A549 (cell line): Measurements from ENCODE around the gene ABCC9. TPM values are rescaled to one million over a fixed set of nuclear protein-coding genes. Genes with fewer than 3 reads are reported as not detected.
"Not testable (repeated sequence)": the region's sequence is repeated elsewhere in the genome, so short reads cannot be mapped to it uniquely, and the experiment has no call there.

Experiments used
- ATAC-seq, 2 experiments: fragments of 200-7000 bp in 1 of 2; fragments of >200 bp in 1 of 2; cut with Nextera tagmentation in 1 of 2; cut with Tn5 transposase in 1 of 2; 3 replicates each; pipeline versions ENCODE4 v1.8.0 to v1.9.1; 2018 to 2020; ENCODE audit warnings: mild to moderate bottlenecking in 1 of 2, moderate library complexity in 1 of 2
- CTCF ChIA-PET: fragments of 300-600 bp; sonication (Branson Sonifier 250); formaldehyde crosslinking; extraction: SDS; loops from one replicate; lab custom pipeline; 2021; ENCODE audit warnings: antibody characterized with exemption, inconsistent platforms; lab: Yijun Ruan, JAX
- POLR2A ChIA-PET: fragments of 350-600 bp; formaldehyde crosslinking; extraction: SDS; loops from one replicate; lab custom pipeline; 2021; ENCODE audit warnings: antibody characterized with exemption, inconsistent platforms; lab: Yijun Ruan, JAX
- DNase-seq, 2 experiments: peaks; one replicate each; pipeline versions ENCODE4 v3.0.0 to v3.0.0-alpha.2; 2011 to 2016; ENCODE audit warnings: low read depth in 1 of 2, low spot score in 1 of 2
- FAIRE-seq: peaks from 2 replicates; lab custom pipeline; 2011; peaks lifted over from hg19 to GRCh38; lab: Jason Lieb, UNC
- H3K27ac ChIP-seq, 2 experiments: fragments of >200 bp; sonication (Bioruptor Twin); formaldehyde crosslinking; 3 replicates each; pipeline ENCODE4 v1.5.1; 2016 to 2017
- H3K4me1 ChIP-seq: fragments of >200 bp; sonication (Bioruptor Twin); formaldehyde crosslinking; 3 replicates; pipeline ENCODE4 v1.6.1; 2016
- H3K4me2 ChIP-seq: fragments of >200 bp; sonication (Bioruptor Twin); formaldehyde crosslinking; 3 replicates; pipeline ENCODE4 v1.6.1; 2016
- H3K4me3 ChIP-seq: fragments of >200 bp; sonication (Bioruptor Twin); formaldehyde crosslinking; 3 replicates; pipeline ENCODE4 v1.5.1; 2016
- H3K9me3 ChIP-seq: fragments of >200 bp; sonication (Bioruptor Twin); formaldehyde crosslinking; 3 replicates; pipeline ENCODE4 v1.6.1; 2016
- CBX2 ChIP-seq: fragments of 200-600 bp; sonication (generic); IDR thresholded peaks from 2 replicates; pipeline ENCODE4 v1.6.1; 2016; ENCODE audit warnings: low read depth, mild to moderate bottlenecking, borderline replicate concordance
- CBX8 ChIP-seq: fragments of 200-600 bp; sonication (generic); IDR thresholded peaks from 2 replicates; pipeline ENCODE4 v1.6.1; 2016
- CHD2 ChIP-seq: fragments of 150-350 bp; IDR thresholded peaks from 2 replicates; pipeline ENCODE4 v1.6.1; 2014; ENCODE audit warnings: low read length; ENCODE audit not compliant: partially characterized antibody
- CHD4 ChIP-seq: fragments of 200-600 bp; sonication (generic); IDR thresholded peaks from 2 replicates; pipeline ENCODE4 v1.6.1; 2016; ENCODE audit warnings: antibody characterized with exemption, mild to moderate bottlenecking, borderline replicate concordance
- CTCF ChIP-seq: fragments of >200 bp; sonication (Bioruptor Twin); formaldehyde crosslinking; IDR thresholded peaks from 3 replicates; pipeline ENCODE4 v1.5.1; 2016
- EHF ChIP-seq: fragments of 250-450 bp; sonication (Bioruptor Pico); IDR thresholded peaks from 2 replicates; pipeline ENCODE4 v1.5.0; 2020; ENCODE audit warnings: mild to moderate bottlenecking
- EHMT2 ChIP-seq: fragments of 200-600 bp; sonication (generic); IDR thresholded peaks from 2 replicates; pipeline ENCODE4 v1.6.1; 2016; ENCODE audit warnings: antibody characterized with exemption, low read depth, mild to moderate bottlenecking, moderate library complexity
- FOSL2 ChIP-seq, 2 experiments: fragments of 450-650 bp in 1 of 2; fragments of >200 bp in 1 of 2; sonication (Bioruptor Twin) in 1 of 2; formaldehyde crosslinking; IDR thresholded peaks; 2 replicates each; pipeline versions ENCODE4 v1.5.0 to v1.6.1; 2016 to 2020; ENCODE audit warnings: mild to moderate bottlenecking in 1 of 2, moderate library complexity in 1 of 2
- HDAC2 ChIP-seq: fragments of 200-600 bp; sonication (generic); IDR thresholded peaks from 2 replicates; pipeline ENCODE4 v1.6.1; 2016
- JUN ChIP-seq, 2 experiments: fragments of >200 bp; sonication (Bioruptor Twin); formaldehyde crosslinking; IDR thresholded peaks; 2 replicates in 1 of 2; 3 replicates in 1 of 2; pipeline ENCODE4 v1.6.1; 2016 to 2017
- KDM1A ChIP-seq: fragments of 200-600 bp; sonication (generic); IDR thresholded peaks from 2 replicates; pipeline ENCODE4 v1.6.1; 2016; ENCODE audit warnings: low read depth, mild to moderate bottlenecking
- NFE2L2 ChIP-seq: fragments of 150-350 bp; conservative IDR thresholded peaks from 2 replicates; pipeline ENCODE4 v1.6.1; 2014; ENCODE audit warnings: low read length
- NPAS2 ChIP-seq: fragments of 250-450 bp; sonication (Bioruptor Pico); IDR thresholded peaks from 2 replicates; pipeline ENCODE4 v1.8.0; 2022; ENCODE audit warnings: mild to moderate bottlenecking, moderate library complexity, borderline replicate concordance
- PHF8 ChIP-seq: fragments of 200-600 bp; sonication (generic); IDR thresholded peaks from 2 replicates; pipeline ENCODE4 v1.6.1; 2016; ENCODE audit warnings: low read depth, mild to moderate bottlenecking, antibody characterized with exemption, moderate library complexity, borderline replicate concordance
- POLR2AphosphoS2 ChIP-seq: conservative IDR thresholded peaks from 2 replicates; pipeline ENCODE4 v1.6.1; 2012; ENCODE audit warnings: low read length, improper control_type of control experiment, inconsistent platforms
- RCOR1 ChIP-seq: fragments of 150-350 bp; IDR thresholded peaks from 2 replicates; pipeline ENCODE4 v1.6.1; 2014; ENCODE audit warnings: antibody characterized with exemption, low read length, low read depth
- REST ChIP-seq: fragments of 200-600 bp; sonication (generic); IDR thresholded peaks from 2 replicates; pipeline ENCODE4 v1.6.1; 2016; ENCODE audit warnings: antibody characterized with exemption, mild to moderate bottlenecking, moderate library complexity
- RNF2 ChIP-seq: fragments of 200-600 bp; sonication (generic); IDR thresholded peaks from 2 replicates; pipeline ENCODE4 v1.6.1; 2016; ENCODE audit warnings: low read depth, mild to moderate bottlenecking, antibody characterized with exemption, moderate library complexity, borderline replicate concordance
- USF2 ChIP-seq: fragments of 450-650 bp; IDR thresholded peaks from 2 replicates; pipeline ENCODE4 v1.6.1; 2014; ENCODE audit warnings: antibody characterized with exemption
- ZFP36 ChIP-seq: fragments of 450-650 bp; IDR thresholded peaks from 2 replicates; pipeline ENCODE4 v1.6.1; 2014; ENCODE audit warnings: borderline replicate concordance; ENCODE audit not compliant: partially characterized antibody
- ZNF302 ChIP-seq: fragments of 250-450 bp; sonication (Bioruptor Pico); IDR thresholded peaks from 2 replicates; pipeline ENCODE4 v1.9.0; 2021; ENCODE audit warnings: inconsistent platforms, mild to moderate bottlenecking, moderate library complexity
- WGBS: methylation state at CpG from one replicate; pipeline ENCODE4 v1.1.6; 2017; ENCODE audit errors: missing lambda C conversion rate; 5-methylcytosine and 5-hydroxymethylcytosine counted together
- polyA plus RNA-seq, 4 experiments: library from polyadenylated mRNA; depleted of rRNA in 3 of 4; stranded (reverse); fragments of >200 nt; fragmentation: RNase III in 1 of 4; extraction: RNeasy Plus Mini Kit Qiagen cat#74134 plus additional on column Dnase treatment in 1 of 4; gene quantifications; 2 replicates in 3 of 4; 3 replicates in 1 of 4; pipeline ENCODE4 v1.2.3, GENCODE V29; 2011 to 2017
- TF ChIP-seq, protein P1 (sequence below): IDR thresholded peaks from 2 replicates; pipeline ENCODE4 v1.6.1; 2012

ABCC9 gene
- polyA plus RNA-seq, 2 of the 4 experiments (the other 2 are of a cell fraction), result 0.01 TPM; not detected in 1

DNA sequence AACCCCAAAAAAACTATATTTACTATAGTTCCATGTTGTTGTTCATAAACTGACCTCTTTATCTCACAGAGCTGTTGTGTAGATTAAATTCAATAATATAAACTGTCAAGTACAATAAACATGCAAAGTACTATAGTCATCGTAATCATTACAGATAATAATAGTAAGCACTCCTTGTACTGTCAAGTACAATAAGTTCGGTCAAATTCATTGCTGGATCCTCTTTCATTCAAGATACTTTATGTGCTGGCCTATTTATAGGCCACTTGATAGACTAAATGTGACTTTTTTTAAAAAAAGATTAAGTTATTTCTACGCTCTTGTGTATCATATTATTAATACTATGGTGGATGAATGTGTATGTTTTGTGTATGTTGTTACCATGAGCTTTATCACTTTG lies 127.5 kb downstream of the ABCC9 start:
- Histone ChIP-seq H3K4me3 (no peak overlapping the region), H3K27ac (no peak overlapping the region), H3K4me1 (no peaks in the 10 kb centered on the region), H3K4me2 (no peak overlapping the region), H3K9me3 (no peaks in the 10 kb centered on the region)
- DNase-seq (no peak), FAIRE-seq (no peak), ATAC-seq (no peak)
- ChIA-PET POLR2A (no interaction called here), CTCF (no interaction called here)
- no peak for TF ChIP-seq REST
- WGBS, result 55% methylated on average over 3 of the region's 3 CpGs

- no peak for DNase-seq
- POLR2A ChIA-PET, result no interaction called here
- ATAC-seq, result no peak
- Histone ChIP-seq H3K9me3 (no peaks in the 10 kb centered on the region), H3K4me2 (no peak overlapping the region)
- CTCF ChIA-PET, result no interaction called here
- no peak for FAIRE-seq
- no peak for TF ChIP-seq CHD2
- no peak for TF ChIP-seq CBX8
- no peak for TF ChIP-seq RCOR1
- no peak for TF ChIP-seq HDAC2
- TF ChIP-seq NFE2L2, result no peak
- no peak for TF ChIP-seq EHF
- TF ChIP-seq, all 56 proteins: peak for 0
- Histone ChIP-seq H3K4me1 (no peaks in the 10 kb centered on the region), H3K27ac (no peak overlapping the region), H3K4me3 (no peak overlapping the region)
These were observed 128.1 kb downstream of the ABCC9 start for GRCh38 chr12:21813125-21813524.

DNA sequence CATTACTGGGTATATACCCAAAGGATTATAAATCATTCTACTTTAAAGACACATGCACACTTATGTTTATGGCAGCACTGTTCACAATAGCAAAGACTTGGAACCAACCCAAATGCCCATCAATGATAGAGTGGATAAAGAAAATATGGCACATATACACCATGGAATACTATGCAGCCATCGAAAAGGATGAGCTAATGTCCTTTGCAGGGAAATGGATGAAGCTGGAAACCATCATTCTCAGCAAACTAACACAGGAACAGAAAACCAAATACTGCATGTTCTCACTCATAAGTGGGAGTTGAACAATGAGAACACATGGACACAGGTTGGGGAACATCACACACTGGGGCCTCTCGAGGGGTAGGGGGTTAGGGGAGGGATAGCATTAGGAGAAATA lies 128.9 kb downstream of the ABCC9 start:
- FAIRE-seq, H3K4me2 ChIP-seq, H3K27ac ChIP-seq, H3K9me3 ChIP-seq, H3K4me1 ChIP-seq, H3K4me3 ChIP-seq, ATAC-seq, CTCF ChIA-PET, DNase-seq, POLR2A ChIA-PET: not testable (repeated sequence)
- 20% methylated on average over 2 of the region's 2 CpGs for WGBS

- TF ChIP-seq CHD4 (no peak), USF2 (no peak), CTCF (no peak), PHF8 (no peak), EHF (no peak), ZFP36 (no peak), POLR2AphosphoS2 (no peak), FOSL2 (IDR thresholded peaks at IDR 0.05) (no peak), FOSL2 (CRISPR knock-in tag; IDR thresholded peaks at IDR 0.05) (no peak), RNF2 (no peak), ZNF302 (no peak), JUN (IDR thresholded peaks at IDR 0.05) (no peak), KDM1A (no peak), HDAC2 (no peak), CBX8 (no peak), NPAS2 (CRISPR knock-in tag) (no peak), EHMT2 (no peak), CBX2 (no peak)
- TF ChIP-seq, protein P1, sequence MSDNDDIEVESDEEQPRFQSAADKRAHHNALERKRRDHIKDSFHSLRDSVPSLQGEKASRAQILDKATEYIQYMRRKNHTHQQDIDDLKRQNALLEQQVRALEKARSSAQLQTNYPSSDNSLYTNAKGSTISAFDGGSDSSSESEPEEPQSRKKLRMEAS, result no peak
- H3K9me3 ChIP-seq, result no peaks in the 10 kb centered on the region
- no peak overlapping the region for H3K4me3 ChIP-seq
- ChIA-PET POLR2A (no interaction called here), CTCF (no interaction called here)
- no peak overlapping the region for H3K4me2 ChIP-seq
- ATAC-seq (no peak), FAIRE-seq (no peak), DNase-seq (no peak)
- no peaks in the 10 kb centered on the region for H3K4me1 ChIP-seq
- no peak overlapping the region for H3K27ac ChIP-seq
These were observed 132.1 kb downstream of the ABCC9 start for GRCh38 chr12:21809100-21809499.
